Liver (tissue), 9 donors: ENCODE measurements around the gene AMIGO1. TPM values are rescaled to one million over a fixed set of nuclear protein-coding genes. Genes with fewer than 3 reads are reported as not detected.

Experiments used
- DNase-seq: peaks from one replicate; pipeline ENCODE4 v3.0.0-alpha.2; 2017; ENCODE audit warnings: low spot score
- H3K27ac ChIP-seq, 2 donors: one replicate each; pipeline ENCODE4 v1.7.0; 2013; ENCODE audit warnings: inconsistent platforms in 2 of 2, low read length in 2 of 2, control low read depth in 1 of 2, low read depth in 1 of 2, mild to moderate bottlenecking in 1 of 2
- H3K27me3 ChIP-seq, 4 donors: one replicate each; pipeline versions ENCODE4 v1.6.1 to v1.7.0; 2013; ENCODE audit warnings: low read length in 3 of 4, inconsistent platforms in 1 of 4, mild to moderate bottlenecking in 1 of 4, moderate library complexity in 1 of 4; ENCODE audit not compliant: control insufficient read depth in 4 of 4, insufficient read depth in 4 of 4
- H3K36me3 ChIP-seq, 4 donors: one replicate each; pipeline versions ENCODE4 v1.6.1 to v1.7.0; 2013; ENCODE audit warnings: low read length in 3 of 4, mild to moderate bottlenecking in 3 of 4, low read depth in 1 of 4, moderate library complexity in 1 of 4; ENCODE audit not compliant: control insufficient read depth in 4 of 4, insufficient read depth in 3 of 4
- H3K4me1 ChIP-seq, 4 donors: one replicate each; pipeline versions ENCODE4 v1.6.1 to v1.7.0; 2013; ENCODE audit warnings: low read length in 3 of 4, mild to moderate bottlenecking in 3 of 4, moderate library complexity in 1 of 4; ENCODE audit not compliant: control insufficient read depth in 4 of 4, insufficient read depth in 4 of 4
- H3K4me3 ChIP-seq, 3 donors: one replicate each; pipeline versions ENCODE4 v1.6.1 to v1.7.0; 2013; ENCODE audit warnings: low read length in 3 of 3, control low read depth in 1 of 3, low read depth in 1 of 3, mild to moderate bottlenecking in 1 of 3
- H3K9ac ChIP-seq, 2 donors: one replicate each; pipeline ENCODE4 v1.7.0; 2013; ENCODE audit warnings: low read length in 2 of 2, mild to moderate bottlenecking in 2 of 2, moderate library complexity in 2 of 2, control low read depth in 1 of 2, low read depth in 1 of 2
- H3K9me3 ChIP-seq, 4 donors: one replicate each; pipeline versions ENCODE4 v1.6.1 to v1.7.0; 2013; ENCODE audit warnings: low read length in 3 of 4; ENCODE audit not compliant: control insufficient read depth in 4 of 4
- ATF3 ChIP-seq: IDR thresholded peaks from 2 replicates; pipeline ENCODE4 v1.6.1; 2016; ENCODE audit warnings: antibody characterized with exemption
- CTCF ChIP-seq: fragments of 150-350 bp; IDR thresholded peaks from 2 replicates; pipeline ENCODE4 v1.5.1; 2017; ENCODE audit warnings: improper control_type of control experiment, low read depth, low read length; ENCODE audit not compliant: missing input control
- EGR1 ChIP-seq, 2 donors: IDR thresholded peaks; 2 replicates each; pipeline ENCODE4 v1.6.1; 2016 to 2018; ENCODE audit warnings: antibody characterized with exemption in 2 of 2, low read depth in 2 of 2
- FOXA1 ChIP-seq: IDR thresholded peaks from 2 replicates; pipeline ENCODE4 v1.6.1; 2016; ENCODE audit warnings: antibody characterized with exemption
- FOXA2 ChIP-seq: IDR thresholded peaks from 2 replicates; pipeline ENCODE4 v1.6.1; 2016; ENCODE audit warnings: antibody characterized with exemption
- GABPA ChIP-seq, 2 donors: IDR thresholded peaks in 1 of 2; conservative IDR thresholded peaks in 1 of 2; 2 replicates each; pipeline ENCODE4 v1.6.1; 2016; ENCODE audit warnings: antibody characterized with exemption in 2 of 2, mild to moderate bottlenecking in 1 of 2, moderate library complexity in 1 of 2
- HNF4A ChIP-seq, 2 donors: conservative IDR thresholded peaks; 2 replicates each; pipeline ENCODE4 v1.6.1; 2016; ENCODE audit warnings: antibody characterized with exemption in 2 of 2, mild to moderate bottlenecking in 2 of 2
- HNF4G ChIP-seq: IDR thresholded peaks from 2 replicates; pipeline ENCODE4 v1.6.1; 2016; ENCODE audit warnings: antibody characterized with exemption
- JUND ChIP-seq, 2 donors: IDR thresholded peaks; 2 replicates each; pipeline ENCODE4 v1.6.1; 2016; ENCODE audit warnings: antibody characterized with exemption in 2 of 2
- MAX ChIP-seq: IDR thresholded peaks from 2 replicates; pipeline ENCODE4 v1.6.1; 2016; ENCODE audit warnings: antibody characterized with exemption
- NR2F2 ChIP-seq: IDR thresholded peaks from 2 replicates; pipeline ENCODE4 v1.6.1; 2016; ENCODE audit warnings: antibody characterized with exemption
- RAD21 ChIP-seq, 2 donors: IDR thresholded peaks; 2 replicates each; pipeline ENCODE4 v1.6.1; 2016; ENCODE audit warnings: antibody characterized with exemption in 2 of 2, mild to moderate bottlenecking in 2 of 2
- REST ChIP-seq: IDR thresholded peaks from 2 replicates; pipeline ENCODE4 v1.6.1; 2016; ENCODE audit warnings: antibody characterized with exemption, mild to moderate bottlenecking
- RXRA ChIP-seq, 2 donors: IDR thresholded peaks; 2 replicates each; pipeline ENCODE4 v1.6.1; 2017 to 2018; ENCODE audit warnings: antibody characterized with exemption in 2 of 2, mild to moderate bottlenecking in 1 of 2
- SP1 ChIP-seq: IDR thresholded peaks from 2 replicates; pipeline ENCODE4 v1.6.1; 2018; ENCODE audit warnings: antibody characterized with exemption, mild to moderate bottlenecking
- TAF1 ChIP-seq: conservative IDR thresholded peaks from 2 replicates; pipeline ENCODE4 v1.6.1; 2016; ENCODE audit warnings: antibody characterized with exemption, mild to moderate bottlenecking
- YY1 ChIP-seq: IDR thresholded peaks from 2 replicates; pipeline ENCODE4 v1.6.1; 2016; ENCODE audit warnings: antibody characterized with exemption, mild to moderate bottlenecking
- ZBTB33 ChIP-seq: IDR thresholded peaks from 2 replicates; pipeline ENCODE4 v1.6.1; 2016; ENCODE audit warnings: antibody characterized with exemption
- WGBS: extraction: QIAGEN DNeasy Blood & Tissue Kit; methylation state at CpG from one replicate; pipeline ENCODE4 v1.1.7; 2013; 5-methylcytosine and 5-hydroxymethylcytosine counted together
- polyA plus RNA-seq, 2 donors: library from polyadenylated mRNA; stranded (reverse) in 1 of 2; unstranded in 1 of 2; fragments of 200-250 nt in 1 of 2; fragments of >200 nt in 1 of 2; fragmentation: Nextera tagmentation in 1 of 2; extraction: Ambion mirVana in 1 of 2; gene quantifications; one replicate each; pipeline versions ENCODE4 v1.2.1 to v1.2.3, GENCODE V29; 2013 to 2015
- total RNA-seq, 2 donors: library from RNA; depleted of rRNA; stranded (reverse); fragments of >200 nt; gene quantifications; one replicate each; pipeline ENCODE4 v1.2.3, GENCODE V29; 2014
- donor health status: healthy.
- donor health status: healthy.
- donor health status: healthy.
- donor health status: healthy.
- donor health status: healthy.

AMIGO1 gene
- total and polyA plus RNA-seq, 4 donors = 0.75 to 4.6 (median 1.9) TPM

GRCh38 chr1:109467301-109467777, 42.2 kb downstream of the AMIGO1 start:
- WGBS = 33% methylated on average over 22 of the region's 23 CpGs
- H3K9ac ChIP-seq = no peak overlapping the region
- DNase-seq = no peak
- no peak for TF ChIP-seq TAF1
- no peak for TF ChIP-seq YY1
- no peak for TF ChIP-seq MAX
- TF ChIP-seq FOXA1 = no peak
- no peak for TF ChIP-seq FOXA2
- no peak for TF ChIP-seq HNF4G
- TF ChIP-seq REST = no peak
- no peak for TF ChIP-seq ZBTB33
- no peak for TF ChIP-seq SP1
- no peak for TF ChIP-seq EGR1 (IDR thresholded peaks at IDR 0.05; ENCODE audit: low read depth in 2 of 2)
- TF ChIP-seq GABPA (IDR thresholded peaks at IDR 0.05 in 1 of 2, conservative IDR thresholded peaks at IDR 0.05 in 1 of 2) = no peak
- no peak for TF ChIP-seq ATF3
- TF ChIP-seq NR2F2 = no peak
- TF ChIP-seq HNF4A (conservative IDR thresholded peaks at IDR 0.05) = no peak
- no peak for TF ChIP-seq RXRA (IDR thresholded peaks at IDR 0.05)
- TF ChIP-seq RAD21 (IDR thresholded peaks at IDR 0.05) = no peak
- no peak for TF ChIP-seq JUND (IDR thresholded peaks at IDR 0.05)
- no peak for TF ChIP-seq CTCF
- H3K27ac ChIP-seq = no peak overlapping the region
- no peaks in the 10 kb centered on the region for H3K36me3 ChIP-seq
- peak overlapping the region in 1 of 3 donors; percentile 76 for H3K4me3 ChIP-seq
- no peaks in the 10 kb centered on the region for H3K9me3 ChIP-seq
- H3K27me3 ChIP-seq = peaks cover 0 to 3% (median 0%) of the 10 kb centered on the region in 4 donors
- peaks cover 0 to 9% (median 2%) of the 10 kb centered on the region in 4 donors for H3K4me1 ChIP-seq
